CD4-positive, alpha-beta T cell treated with Interleukin-2 at 100 ng/mL for 4 hours (primary cell): ENCODE measurements around the gene FBXO36.

Experiments used
- DNase-seq: peaks from one replicate; pipeline ENCODE4 v3.0.0-alpha.2; 2020; ENCODE audit warnings: low spot score

The FBXO36 gene

DNA sequence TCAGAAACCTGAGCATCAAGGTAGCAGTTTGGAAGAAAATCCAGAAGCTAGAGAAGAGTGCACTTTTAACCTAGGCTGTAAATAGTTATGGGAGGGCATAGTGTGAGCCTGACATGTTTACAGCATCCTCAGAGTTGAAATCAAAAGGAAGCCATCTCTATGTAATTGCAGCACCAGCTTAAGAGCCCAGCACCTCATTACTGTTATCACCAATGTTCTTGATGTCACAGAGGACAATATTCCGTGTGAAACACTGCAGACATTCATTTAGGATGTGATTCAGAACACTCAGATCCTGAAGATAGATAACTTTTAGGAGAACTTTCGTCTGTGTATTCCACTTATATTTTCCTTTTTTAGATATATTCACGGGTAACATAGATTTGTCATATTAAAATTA, 48.1 kb downstream of the FBXO36 start:
- no peak for DNase-seq

- no peak for DNase-seq
Measured at GRCh38 chr2:229971298-229971790, 49.0 kb downstream of the FBXO36 start.

DNA sequence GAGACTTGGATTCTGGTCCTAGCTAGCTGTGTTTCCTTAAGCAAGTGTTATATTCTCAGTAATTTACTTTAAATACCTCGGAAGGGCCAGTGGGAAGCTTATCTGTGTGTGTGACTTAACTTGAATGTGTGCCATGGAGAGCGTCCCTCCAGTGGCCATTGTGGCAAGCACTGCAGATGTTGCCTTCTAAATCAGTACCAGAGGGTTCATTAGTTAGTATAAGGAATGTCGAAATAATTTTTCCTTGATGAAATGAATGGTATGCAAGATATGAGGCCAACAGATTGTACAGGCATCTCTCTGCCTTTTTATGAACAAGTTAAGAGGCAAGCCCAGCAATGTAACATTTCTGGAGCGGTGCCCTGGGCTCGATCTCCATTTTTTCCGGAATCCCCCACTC, 52.0 kb downstream of the FBXO36 start:
- DNase-seq: no peak

DNA sequence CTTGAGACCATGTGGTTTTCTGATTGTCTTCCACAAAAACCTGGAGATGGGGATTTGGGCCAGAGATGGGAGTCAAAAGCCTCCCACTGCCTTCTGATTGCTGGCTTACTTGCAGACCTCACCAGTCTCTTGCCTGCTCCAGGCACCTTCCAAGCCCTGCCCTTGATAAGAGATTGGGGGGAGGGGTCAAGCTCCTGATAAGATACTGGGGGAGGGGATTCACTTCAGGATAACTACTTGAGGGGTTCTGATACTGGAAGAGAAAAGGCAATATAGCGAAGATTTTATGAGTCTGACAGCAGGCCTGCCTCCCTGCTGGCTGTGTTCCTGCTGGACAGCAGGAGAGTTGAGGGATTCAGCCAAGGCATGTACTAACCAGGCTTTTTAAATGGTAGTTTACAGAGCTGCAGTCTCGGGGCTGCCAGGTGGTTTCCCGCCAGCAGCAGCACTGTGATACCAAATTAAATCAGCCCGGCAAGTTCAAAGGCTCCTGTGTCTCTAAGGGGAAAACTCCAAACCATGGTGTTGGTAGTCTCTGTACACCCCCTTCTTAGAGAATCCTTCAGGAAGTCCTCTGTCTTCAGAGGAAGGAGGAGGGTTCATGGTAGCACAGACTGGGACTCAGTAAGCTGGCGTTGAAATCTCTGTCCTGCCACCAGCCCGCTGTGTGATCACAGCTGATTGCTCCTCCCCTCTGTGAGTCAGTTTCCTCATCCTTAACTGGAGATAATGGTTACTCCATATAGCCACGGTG, 58.3 kb downstream of the FBXO36 start:
- no peak for DNase-seq

DNA sequence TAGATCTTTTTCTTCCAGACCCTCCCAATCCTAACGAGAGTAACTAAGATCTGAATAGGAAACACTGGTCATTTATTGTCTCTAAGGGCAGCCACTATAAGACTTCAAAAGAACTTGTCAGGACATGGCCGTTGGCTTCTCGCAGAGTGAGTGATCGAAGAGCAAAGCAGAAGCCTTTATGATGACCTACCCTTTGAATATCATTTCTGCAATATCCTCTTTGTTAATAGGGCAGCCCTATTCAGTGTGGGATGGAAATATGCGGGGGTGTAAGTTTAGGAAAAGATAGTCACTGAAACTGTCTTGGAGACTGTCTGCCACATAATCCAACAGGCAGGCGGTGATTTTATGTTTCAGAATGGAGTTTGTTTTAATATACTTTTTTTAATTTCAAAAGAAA, 70.9 kb downstream of the FBXO36 start:
- no peak for DNase-seq

DNA sequence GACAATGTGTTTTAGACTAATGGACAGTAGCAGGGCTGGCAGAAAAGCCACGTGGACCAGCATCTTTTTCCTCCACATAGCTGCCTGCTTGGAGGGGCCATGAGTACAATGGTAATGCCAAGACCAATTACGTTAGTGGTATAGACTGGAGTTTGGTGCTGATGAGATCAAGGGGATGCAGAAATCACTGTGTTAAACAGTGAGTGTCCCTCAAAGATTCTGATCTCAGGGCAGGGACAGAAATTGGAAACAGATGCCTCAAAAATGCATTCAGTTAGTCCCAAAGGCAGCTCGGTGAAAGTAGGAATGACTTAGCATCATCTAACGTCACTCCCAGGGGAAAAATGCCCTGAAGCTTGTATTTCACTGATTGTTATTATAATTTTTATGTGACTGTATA, 74.0 kb downstream of the FBXO36 start:
- DNase-seq: no peak

DNA sequence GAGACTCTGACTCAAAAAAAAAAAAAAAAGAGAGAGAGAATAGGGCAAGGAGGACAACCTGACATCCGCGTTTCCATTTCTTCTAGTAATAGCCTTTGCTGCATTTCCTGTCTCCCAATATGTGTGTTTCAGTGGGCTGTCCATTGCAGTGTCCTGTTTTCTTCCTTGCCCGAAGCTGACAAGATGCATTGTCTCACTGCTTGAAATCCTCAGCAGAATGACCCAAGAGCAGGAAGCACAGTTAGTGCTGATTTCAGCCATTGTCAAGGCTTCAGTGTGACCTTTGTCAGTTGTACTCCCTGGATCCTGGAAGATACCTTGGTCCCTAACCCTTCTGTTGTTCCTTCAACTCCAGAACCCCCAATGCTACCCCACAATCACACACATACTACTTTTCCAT, 75.3 kb downstream of the FBXO36 start:
- no peak for DNase-seq

GRCh38 chr2:230000118-230000841, 78.0 kb downstream of the FBXO36 start:
- no peak for DNase-seq

GRCh38 chr2:230007931-230008707, 85.8 kb downstream of the FBXO36 start:
- peak; percentile 72 for DNase-seq

DNA sequence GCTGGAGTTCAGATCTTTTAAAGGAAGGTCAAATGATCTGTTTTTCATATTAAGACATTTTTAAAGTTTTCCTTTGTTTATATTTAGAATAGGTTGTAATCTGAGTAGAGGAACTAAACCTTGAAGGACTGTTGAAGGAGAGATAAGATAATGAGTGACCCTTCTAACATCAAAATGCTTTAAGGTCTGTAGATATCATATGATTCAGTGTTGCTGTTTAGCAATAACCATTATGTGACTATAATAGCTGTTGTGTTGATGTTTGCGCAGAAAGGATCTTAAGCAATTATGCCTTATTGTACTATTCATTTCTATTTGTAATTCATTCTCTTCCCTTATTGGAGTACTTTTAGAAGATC, 86.4 kb downstream of the FBXO36 start:
- DNase-seq: no peak

DNA sequence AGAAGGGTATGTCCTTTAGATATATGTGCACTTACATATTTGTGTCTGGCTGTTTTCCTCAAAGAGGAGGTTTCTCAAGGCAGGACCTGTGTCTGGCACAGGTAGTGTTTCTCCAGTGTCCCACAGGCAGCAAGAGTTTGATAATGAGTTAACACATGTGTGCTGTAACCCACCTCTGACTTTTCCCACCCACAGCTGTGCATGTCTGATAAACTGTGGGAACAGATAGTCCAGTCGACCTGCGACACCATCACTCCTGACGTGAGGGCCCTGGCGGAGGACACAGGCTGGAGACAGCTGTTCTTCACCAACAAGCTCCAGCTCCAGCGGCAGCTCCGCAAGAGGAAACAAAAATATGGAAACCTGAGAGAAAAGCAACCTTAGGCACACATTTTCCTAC, 88.2 kb downstream of the FBXO36 start:
- DNase-seq: no peak

- DNase-seq: no peak
Measured at GRCh38 chr2:230011617-230012016, 89.3 kb downstream of the FBXO36 start.

DNA sequence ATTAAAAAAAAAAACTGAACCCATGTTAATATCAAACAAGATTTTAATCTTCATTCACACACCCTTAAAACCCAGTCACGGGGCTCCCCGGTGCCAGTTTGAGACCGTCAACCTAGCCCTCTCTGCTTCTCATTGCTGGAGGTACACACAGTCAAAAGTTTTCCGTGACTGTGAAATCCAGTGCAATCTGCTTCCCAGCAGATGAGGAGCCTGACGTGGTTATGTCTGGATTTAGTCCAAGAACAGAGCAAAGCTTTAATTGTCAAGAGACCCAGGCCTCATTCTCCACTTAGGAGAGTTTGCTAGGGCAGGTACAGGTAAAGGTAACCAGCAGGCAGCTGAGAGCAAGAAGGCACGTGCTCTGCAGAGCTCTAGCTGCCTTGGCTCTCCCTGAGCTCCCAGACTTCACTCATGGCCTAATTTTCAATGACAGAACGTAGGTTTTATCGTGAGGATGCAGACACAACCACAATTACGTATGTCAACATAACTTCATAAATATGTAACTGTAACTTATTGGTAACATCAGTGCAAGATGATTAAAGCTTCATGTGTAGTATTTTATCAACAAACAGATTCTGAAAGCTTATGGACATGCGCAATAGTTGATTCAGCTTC, 90.1 kb downstream of the FBXO36 start:
- DNase-seq: no peak

DNA sequence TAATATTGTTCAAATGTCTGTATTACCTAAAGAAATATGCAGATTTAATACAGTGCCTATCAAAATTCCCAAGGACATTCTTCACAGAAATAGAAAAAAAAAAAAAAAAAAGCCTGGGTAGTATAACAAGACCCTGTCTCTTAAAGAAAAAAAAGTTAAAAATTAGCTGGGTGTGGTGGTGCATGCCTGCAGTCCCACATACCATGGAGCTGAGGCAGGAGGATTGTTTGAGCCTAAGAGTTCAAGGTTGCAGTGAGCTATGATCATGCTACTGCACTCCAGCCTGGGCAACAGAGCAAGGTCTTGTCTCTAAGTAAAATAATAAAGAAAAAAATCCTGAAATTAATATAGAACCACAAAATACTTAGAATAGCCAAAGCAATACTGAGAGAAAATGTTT, 94.5 kb downstream of the FBXO36 start:
- no peak for DNase-seq

DNA sequence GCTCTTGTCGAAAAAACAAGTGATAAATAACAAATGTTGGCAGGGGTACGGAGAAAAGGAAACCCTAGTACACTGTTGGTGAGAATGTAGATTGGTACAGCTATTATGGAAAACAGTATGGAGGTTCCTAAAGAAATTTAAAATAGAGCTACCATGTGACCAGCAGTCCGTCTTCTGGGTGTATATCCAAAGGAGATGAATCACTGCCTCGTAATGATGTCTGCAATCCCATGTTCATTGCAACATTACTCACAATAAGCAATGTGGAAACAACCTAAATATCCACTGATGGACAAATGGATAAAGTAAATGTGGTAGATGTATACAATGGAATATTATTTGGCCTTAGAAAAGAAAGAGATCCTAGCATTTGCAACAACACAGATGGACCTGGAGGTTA, 95.8 kb downstream of the FBXO36 start:
- no peak for DNase-seq

DNA sequence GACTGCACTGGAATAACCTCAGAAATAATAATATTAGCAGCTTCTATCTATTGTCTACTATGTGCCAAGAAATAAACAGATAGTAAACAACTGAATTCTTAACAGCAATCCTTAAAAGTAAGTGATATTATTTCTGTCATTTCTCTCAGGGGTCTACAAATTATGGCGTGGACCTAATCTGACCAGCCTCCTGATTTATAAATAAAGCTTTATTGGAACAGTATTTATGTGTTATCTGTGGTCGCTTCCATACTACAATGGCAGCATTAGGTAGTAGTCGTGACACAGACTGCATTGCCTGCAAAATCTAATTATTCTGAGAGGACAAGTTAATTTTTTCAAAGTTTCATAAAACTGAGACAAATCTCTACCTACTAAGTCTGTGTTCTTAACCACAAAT, 97.4 kb downstream of the FBXO36 start:
- DNase-seq: no peak

GRCh38 chr2:230023313-230023712, 101.0 kb downstream of the FBXO36 start:
- DNase-seq: no peak

GRCh38 chr2:230042195-230042594, 119.9 kb downstream of the FBXO36 start:
- no peak for DNase-seq

DNA sequence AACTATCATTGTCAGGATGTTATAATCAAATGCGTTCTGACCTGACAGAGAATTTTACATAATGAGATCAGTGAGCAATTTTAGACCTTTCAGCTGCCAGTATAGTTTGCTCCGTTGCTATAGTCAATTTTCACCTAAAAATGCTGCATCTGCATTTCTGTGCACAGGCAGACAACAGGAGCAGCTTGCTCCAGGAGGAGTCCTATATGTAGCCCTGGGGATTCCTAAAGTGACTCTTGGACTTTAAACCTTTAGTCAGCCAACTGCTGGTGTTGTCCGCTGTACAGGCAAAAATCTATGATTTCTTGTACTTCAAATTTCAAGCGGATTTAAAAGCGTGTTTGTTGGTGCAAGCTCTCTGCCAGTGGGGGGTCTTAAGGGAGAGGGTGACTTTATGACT, 120.7 kb downstream of the FBXO36 start:
- no peak for DNase-seq

DNA sequence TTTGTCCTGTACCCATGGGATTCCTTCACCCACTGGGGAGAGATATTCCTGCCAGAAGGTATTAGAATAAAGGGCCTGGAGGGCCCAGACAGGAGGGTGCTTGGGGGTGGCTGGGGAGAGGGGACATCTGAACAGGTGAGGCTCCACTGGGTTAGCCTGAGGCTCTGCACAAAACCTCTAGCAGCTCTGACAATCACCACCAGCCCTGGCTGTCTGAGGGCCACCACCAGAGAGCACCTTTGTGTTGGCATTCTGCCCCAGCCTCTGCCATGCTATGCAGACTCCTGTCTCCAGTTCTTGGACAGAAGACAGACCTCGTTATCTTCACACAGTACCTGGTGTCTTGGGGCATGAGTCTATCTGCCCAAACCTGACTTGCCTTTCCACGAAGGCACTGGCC, 121.2 kb downstream of the FBXO36 start:
- DNase-seq: no peak

- DNase-seq: no peak
Measured at GRCh38 chr2:230046491-230046890, 124.2 kb downstream of the FBXO36 start.

GRCh38 chr2:230048010-230048671, 125.8 kb downstream of the FBXO36 start:
- no peak for DNase-seq
